Renal cortex interstitium (tissue), 3 donors: ENCODE data around the gene HFE. TPM values are rescaled to one million over a fixed set of nuclear protein-coding genes. Genes with fewer than 3 reads are reported as not detected.

Experiments used
- polyA plus RNA-seq, 3 donors: library from polyadenylated mRNA; unstranded; fragments of 120-200 nt; gene quantifications; one replicate each; pipeline ENCODE4 v1.2.1, GENCODE V29; 2013; ENCODE audit not compliant: insufficient read length in 3 of 3

Gene HFE
- polyA plus RNA-seq, 3 donors = 7.4 to 9.7 (median 8.1) TPM

Other genes starting within 250 kb of the HFE start
- 1 to 10 TPM in 1 of 3 donors, under 1 TPM in 2; 0.66 to 1.2 (median 0.74) TPM for gene SLC17A3, start 213.2 kb upstream of the HFE start, polyA plus RNA-seq
- gene SLC17A2, start 156.7 kb upstream of the HFE start, polyA plus RNA-seq = 1 to 10 TPM in 1 of 3 donors, under 1 TPM in 2; 0.42 to 1.6 (median 0.58) TPM
- gene TRIM38, start 124.6 kb upstream of the HFE start, polyA plus RNA-seq = 10 to 100 TPM in 2 of 3 donors, 1 to 10 TPM in 1; 9.4 to 14.8 (median 10.0) TPM